Measurements from ENCODE around the gene CFAP251. TPM values are rescaled to one million over a fixed set of nuclear protein-coding genes. Genes with fewer than 3 reads are reported as not detected.

CFAP251 gene
- total and polyA plus RNA-seq, 2 donors (not counting 3 experiments of a cell fraction or from before 2014, with no cell fraction given): 3.3 to 4.0 TPM

DNA sequence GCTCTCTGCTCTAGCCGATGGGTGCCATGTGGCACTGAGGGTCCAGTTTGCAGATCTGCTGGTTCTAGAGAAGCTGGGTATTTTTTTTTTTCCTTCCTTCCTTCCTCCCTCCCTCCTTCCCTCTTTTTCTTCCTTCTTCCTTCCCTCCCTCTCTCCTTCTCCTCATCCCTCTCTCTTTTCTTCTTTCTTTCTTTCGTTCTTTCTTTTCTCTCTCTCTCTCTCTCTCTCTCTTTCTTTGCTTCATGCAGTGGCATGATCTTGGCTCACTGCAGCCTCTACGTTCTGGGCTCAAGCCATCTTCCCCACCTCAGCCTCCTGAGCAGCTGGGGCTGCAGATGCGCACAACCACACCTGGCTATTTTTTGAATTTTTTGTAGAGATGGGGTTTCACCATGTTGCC, 100.5 kb downstream of the CFAP251 start:
- no TSS peak for BruUV-seq (replicated peaks)
- CTCF ChIA-PET: no interaction called here

More for the DNA sequence above, 100.5 kb downstream of the CFAP251 start:
- Histone ChIP-seq H3K36me3 (ENCODE audit: control insufficient read depth in 2 of 2, extremely low read depth in 1 of 2, insufficient read depth in 2 of 2, low read length in 2 of 2) (no peaks in the 10 kb centered on the region), H3K4me3 (replicated peaks in 1 of 3; ENCODE audit: insufficient read depth in 1 of 3, low read depth in 1 of 3, low read length in 3 of 3) (no peak overlapping the region), H3K4me1 (ENCODE audit: control insufficient read depth, extremely low read depth, insufficient read depth, low read length) (peaks cover 17% of the 10 kb centered on the region), H3K27ac (ENCODE audit: insufficient read depth, low read depth, low read length) (no peak overlapping the region), H3K9me1 (replicated peaks; ENCODE audit: control insufficient read depth, extremely low read depth, insufficient read depth, low read length) (no peaks in the 10 kb centered on the region), H2AFZ (ENCODE audit: low read depth, low read length) (no peak overlapping the region), H3K9ac (replicated peaks; ENCODE audit: extremely low read depth, insufficient read depth, low read length) (no peak overlapping the region), H3K9me3 (replicated peaks; ENCODE audit: control insufficient read depth, insufficient read depth, low read length) (no peaks in the 10 kb centered on the region), H3K79me2 (ENCODE audit: control insufficient read depth, insufficient read depth, low read length) (peaks cover 5% of the 10 kb centered on the region), H3K4me2 (ENCODE audit: insufficient read depth, low read length) (no peak overlapping the region), H4K20me1 (replicated peaks; ENCODE audit: control insufficient read depth, extremely low read depth, insufficient read depth, low read length) (no peaks in the 10 kb centered on the region), H3K27me3 (ENCODE audit: control insufficient read depth in 2 of 2, insufficient read depth in 2 of 2, low read length in 2 of 2) (no peaks in the 10 kb centered on the region)
- no peak for FAIRE-seq
- TF ChIP-seq MAX (IDR thresholded peaks at IDR 0.05; ENCODE audit: insufficient read depth, insufficient read length): no peak
- TF ChIP-seq CTCF (IDR thresholded peaks at IDR 0.05; ENCODE audit: extremely low read depth in 1 of 2, insufficient read depth in 1 of 2, low read depth in 1 of 2, low read length in 2 of 2): no peak
- no peak for TF ChIP-seq POLR2AphosphoS5 (IDR thresholded peaks at IDR 0.05; ENCODE audit: insufficient read depth, low read depth, low read length)
- TF ChIP-seq EZH2 (IDR thresholded peaks at IDR 0.05; ENCODE audit: borderline replicate concordance, low read depth, low read length, severe bottlenecking): no peak
- no peak for TF ChIP-seq FOS (IDR thresholded peaks at IDR 0.05; ENCODE audit: borderline replicate concordance, insufficient read depth, low read length)
- TF ChIP-seq GATA2 (IDR thresholded peaks at IDR 0.05; ENCODE audit: insufficient read depth, insufficient read length, low read depth, low read length): no peak
- no peak for TF ChIP-seq JUN (IDR thresholded peaks at IDR 0.05; ENCODE audit: borderline replicate concordance, insufficient read depth, insufficient read length, low read depth)
- no peak for TF ChIP-seq POLR2A (IDR thresholded peaks at IDR 0.05; ENCODE audit: low read depth, low read length)
- TF ChIP-seq MYC (IDR thresholded peaks at IDR 0.05; ENCODE audit: low read depth, low read length): no peak
- dilution Hi-C loops (cut with MboI; ENCODE audit: extremely low pct_ligation_motif_present, low sequenced_read_pairs): no loop called here
- POLR2A ChIA-PET: no interaction called here
- intact Hi-C loops (cut with micrococcal nuclease): no loop called here
- DNase-seq (ENCODE audit: low read depth, low spot score): no peak
